Measurements from ENCODE around the gene STIL. TPM values are rescaled to one million over a fixed set of nuclear protein-coding genes. Genes with fewer than 3 reads are reported as not detected.

Gene STIL
- total and polyA plus RNA-seq, 2 of the 13 experiments (the other 11 are each of a cell fraction or from before 2014, with no cell fraction given) = 13.7 to 18.6 TPM

DNA sequence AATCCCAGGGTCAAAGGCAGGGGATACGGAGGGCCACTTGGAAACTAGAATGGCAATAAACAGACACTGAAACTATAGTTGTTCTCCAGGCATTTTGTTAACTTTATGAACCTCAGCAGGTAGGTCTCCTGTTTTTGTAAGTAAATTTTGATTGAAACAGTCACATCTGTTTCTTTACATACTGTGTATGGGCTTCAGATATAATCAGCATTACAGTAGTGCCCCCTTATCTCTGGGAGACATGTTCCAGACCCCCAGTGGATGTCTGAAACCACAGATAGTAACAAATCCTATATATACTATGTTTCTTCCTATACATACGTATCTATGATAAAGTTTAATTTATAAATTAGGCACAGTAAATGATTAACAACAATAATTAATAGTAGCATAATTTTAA is 11.5 kb downstream of the STIL start:
- Histone ChIP-seq H3K79me2 (ENCODE audit: insufficient read depth, low read length) (peaks cover 7% of the 10 kb centered on the region), H3K27me3 (ENCODE audit: control insufficient read depth in 1 of 2, insufficient read depth in 2 of 2, low read length in 2 of 2) (no peaks in the 10 kb centered on the region), H3K4me3 (replicated peaks in 1 of 3; ENCODE audit: insufficient read depth in 1 of 3, low read depth in 2 of 3, low read length in 3 of 3) (no peak overlapping the region), H3K27ac (ENCODE audit: extremely low read length, insufficient read depth, low read length) (no peak overlapping the region), H2AFZ (ENCODE audit: low read length) (no peak overlapping the region), H3K36me3 (replicated peaks in 1 of 2; ENCODE audit: control insufficient read depth in 1 of 2, insufficient read depth in 2 of 2, low read length in 2 of 2) (peaks cover 12 to 65% of the 10 kb centered on the region in 2 experiments), H3K4me2 (ENCODE audit: low read depth, low read length) (no peak overlapping the region), H3K9ac (ENCODE audit: insufficient read depth, low read depth, low read length) (no peak overlapping the region), H3K4me1 (ENCODE audit: insufficient read depth, low read length) (no peaks in the 10 kb centered on the region), H3K9me3 (ENCODE audit: low read length) (no peaks in the 10 kb centered on the region), H4K20me1 (ENCODE audit: insufficient read depth, low read length) (no peaks in the 10 kb centered on the region)
- in situ Hi-C loops (cut with HindIII; ENCODE audit: extremely low pct_ligation_motif_present, low pct_unique_long_range_greater_than_20kb) = no loop called here
- CTCF ChIA-PET (ENCODE audit: low intra/inter-chr PET ratio, low total read pairs) = no interaction called here
- DNase-seq (ENCODE audit: low spot score) (no peak), FAIRE-seq (no peak), ATAC-seq (no peak)
- 97% methylated on average over 2 of the region's 2 CpGs for WGBS (ENCODE audit: low lambda C conversion rate)
- no peak for TF ChIP-seq JARID2 (CRISPR knock-in tag; IDR thresholded peaks at IDR 0.05; ENCODE audit: insufficient replicate concordance)
- no peak for TF ChIP-seq ZNF615 (CRISPR knock-in tag; IDR thresholded peaks at IDR 0.05; ENCODE audit: borderline replicate concordance)
- TF ChIP-seq KDM2A (CRISPR knock-in tag; IDR thresholded peaks at IDR 0.05; ENCODE audit: borderline replicate concordance, low read depth) = no peak
- no peak for TF ChIP-seq ZNF124 (CRISPR knock-in tag; IDR thresholded peaks at IDR 0.05)
- no peak for TF ChIP-seq NR2F1 (CRISPR knock-in tag; IDR thresholded peaks at IDR 0.05)
- TF ChIP-seq, protein P1, sequence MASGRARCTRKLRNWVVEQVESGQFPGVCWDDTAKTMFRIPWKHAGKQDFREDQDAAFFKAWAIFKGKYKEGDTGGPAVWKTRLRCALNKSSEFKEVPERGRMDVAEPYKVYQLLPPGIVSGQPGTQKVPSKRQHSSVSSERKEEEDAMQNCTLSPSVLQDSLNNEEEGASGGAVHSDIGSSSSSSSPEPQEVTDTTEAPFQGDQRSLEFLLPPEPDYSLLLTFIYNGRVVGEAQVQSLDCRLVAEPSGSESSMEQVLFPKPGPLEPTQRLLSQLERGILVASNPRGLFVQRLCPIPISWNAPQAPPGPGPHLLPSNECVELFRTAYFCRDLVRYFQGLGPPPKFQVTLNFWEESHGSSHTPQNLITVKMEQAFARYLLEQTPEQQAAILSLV (CRISPR knock-in tag; IDR thresholded peaks at IDR 0.05; ENCODE audit: borderline replicate concordance) = no peak
- TF ChIP-seq, protein P2, sequence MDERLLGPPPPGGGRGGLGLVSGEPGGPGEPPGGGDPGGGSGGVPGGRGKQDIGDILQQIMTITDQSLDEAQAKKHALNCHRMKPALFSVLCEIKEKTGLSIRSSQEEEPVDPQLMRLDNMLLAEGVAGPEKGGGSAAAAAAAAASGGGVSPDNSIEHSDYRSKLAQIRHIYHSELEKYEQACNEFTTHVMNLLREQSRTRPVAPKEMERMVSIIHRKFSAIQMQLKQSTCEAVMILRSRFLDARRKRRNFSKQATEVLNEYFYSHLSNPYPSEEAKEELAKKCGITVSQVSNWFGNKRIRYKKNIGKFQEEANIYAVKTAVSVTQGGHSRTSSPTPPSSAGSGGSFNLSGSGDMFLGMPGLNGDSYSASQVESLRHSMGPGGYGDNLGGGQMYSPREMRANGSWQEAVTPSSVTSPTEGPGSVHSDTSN (CRISPR knock-in tag; IDR thresholded peaks at IDR 0.05) = no peak
- TF ChIP-seq, protein P3, sequence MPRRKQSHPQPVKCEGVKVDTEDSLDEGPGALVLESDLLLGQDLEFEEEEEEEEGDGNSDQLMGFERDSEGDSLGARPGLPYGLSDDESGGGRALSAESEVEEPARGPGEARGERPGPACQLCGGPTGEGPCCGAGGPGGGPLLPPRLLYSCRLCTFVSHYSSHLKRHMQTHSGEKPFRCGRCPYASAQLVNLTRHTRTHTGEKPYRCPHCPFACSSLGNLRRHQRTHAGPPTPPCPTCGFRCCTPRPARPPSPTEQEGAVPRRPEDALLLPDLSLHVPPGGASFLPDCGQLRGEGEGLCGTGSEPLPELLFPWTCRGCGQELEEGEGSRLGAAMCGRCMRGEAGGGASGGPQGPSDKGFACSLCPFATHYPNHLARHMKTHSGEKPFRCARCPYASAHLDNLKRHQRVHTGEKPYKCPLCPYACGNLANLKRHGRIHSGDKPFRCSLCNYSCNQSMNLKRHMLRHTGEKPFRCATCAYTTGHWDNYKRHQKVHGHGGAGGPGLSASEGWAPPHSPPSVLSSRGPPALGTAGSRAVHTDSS (CRISPR knock-in tag; conservative IDR thresholded peaks at IDR 0.05) = no peak
- no peak for TF ChIP-seq ISX (CRISPR knock-in tag; conservative IDR thresholded peaks at IDR 0.05)
- TF ChIP-seq, protein P4, sequence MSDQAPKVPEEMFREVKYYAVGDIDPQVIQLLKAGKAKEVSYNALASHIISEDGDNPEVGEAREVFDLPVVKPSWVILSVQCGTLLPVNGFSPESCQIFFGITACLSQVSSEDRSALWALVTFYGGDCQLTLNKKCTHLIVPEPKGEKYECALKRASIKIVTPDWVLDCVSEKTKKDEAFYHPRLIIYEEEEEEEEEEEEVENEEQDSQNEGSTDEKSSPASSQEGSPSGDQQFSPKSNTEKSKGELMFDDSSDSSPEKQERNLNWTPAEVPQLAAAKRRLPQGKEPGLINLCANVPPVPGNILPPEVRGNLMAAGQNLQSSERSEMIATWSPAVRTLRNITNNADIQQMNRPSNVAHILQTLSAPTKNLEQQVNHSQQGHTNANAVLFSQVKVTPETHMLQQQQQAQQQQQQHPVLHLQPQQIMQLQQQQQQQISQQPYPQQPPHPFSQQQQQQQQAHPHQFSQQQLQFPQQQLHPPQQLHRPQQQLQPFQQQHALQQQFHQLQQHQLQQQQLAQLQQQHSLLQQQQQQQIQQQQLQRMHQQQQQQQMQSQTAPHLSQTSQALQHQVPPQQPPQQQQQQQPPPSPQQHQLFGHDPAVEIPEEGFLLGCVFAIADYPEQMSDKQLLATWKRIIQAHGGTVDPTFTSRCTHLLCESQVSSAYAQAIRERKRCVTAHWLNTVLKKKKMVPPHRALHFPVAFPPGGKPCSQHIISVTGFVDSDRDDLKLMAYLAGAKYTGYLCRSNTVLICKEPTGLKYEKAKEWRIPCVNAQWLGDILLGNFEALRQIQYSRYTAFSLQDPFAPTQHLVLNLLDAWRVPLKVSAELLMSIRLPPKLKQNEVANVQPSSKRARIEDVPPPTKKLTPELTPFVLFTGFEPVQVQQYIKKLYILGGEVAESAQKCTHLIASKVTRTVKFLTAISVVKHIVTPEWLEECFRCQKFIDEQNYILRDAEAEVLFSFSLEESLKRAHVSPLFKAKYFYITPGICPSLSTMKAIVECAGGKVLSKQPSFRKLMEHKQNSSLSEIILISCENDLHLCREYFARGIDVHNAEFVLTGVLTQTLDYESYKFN (CRISPR knock-in tag; conservative IDR thresholded peaks at IDR 0.05) = no peak
- no peak for TF ChIP-seq SIX1 (CRISPR knock-in tag; IDR thresholded peaks at IDR 0.05; ENCODE audit: borderline replicate concordance)
- TF ChIP-seq PLRG1 (conservative IDR thresholded peaks at IDR 0.05) = no peak
- TF ChIP-seq PAWR (CRISPR knock-in tag; IDR thresholded peaks at IDR 0.05; ENCODE audit: borderline replicate concordance) = no peak
- TF ChIP-seq ZNF292 (CRISPR knock-in tag; IDR thresholded peaks at IDR 0.05; ENCODE audit: borderline replicate concordance, low read depth) = no peak
- no peak for TF ChIP-seq CREB1 (IDR thresholded peaks at IDR 0.05)
- no peak for TF ChIP-seq CREB1 (CRISPR knock-in tag; IDR thresholded peaks at IDR 0.05)
- no peak for TF ChIP-seq ATF1 (CRISPR knock-in tag; IDR thresholded peaks at IDR 0.05)
- POLR2A ChIA-PET = no interaction called here
- intact Hi-C loops (cut with micrococcal nuclease; ENCODE audit: unreplicated experiment) = no loop called here
- no TSS peak for BruUV-seq (replicated peaks)

Measured in HepG2 (cell line).